ENCODE data around the gene KCNH2.

The KCNH2 gene

GRCh38 chr7:151011097-151011409 lies 32.9 kb upstream of the KCNH2 start:
- DNase-seq: no peak

- no peak for DNase-seq
Measured at GRCh38 chr7:151010307-151011096, 32.4 kb upstream of the KCNH2 start.

- no peak for DNase-seq
Measured at GRCh38 chr7:151010037-151010306, 31.9 kb upstream of the KCNH2 start.

- DNase-seq: no peak
Measured at GRCh38 chr7:151009327-151010036, 31.4 kb upstream of the KCNH2 start.

- no peak for DNase-seq
Measured at GRCh38 chr7:151008511-151009323, 30.6 kb upstream of the KCNH2 start.

- DNase-seq: no peak
Measured at GRCh38 chr7:151008143-151008510, 30.0 kb upstream of the KCNH2 start.

GRCh38 chr7:151007469-151007898 lies 29.4 kb upstream of the KCNH2 start:
- DNase-seq: no peak

GRCh38 chr7:151006590-151007300 lies 28.6 kb upstream of the KCNH2 start:
- DNase-seq: no peak

GRCh38 chr7:151005566-151005965 lies 27.4 kb upstream of the KCNH2 start:
- DNase-seq: no peak

GRCh38 chr7:151003572-151003971 lies 25.5 kb upstream of the KCNH2 start:
- no peak for DNase-seq

- no peak for DNase-seq
Measured at GRCh38 chr7:151001546-151001945, 23.4 kb upstream of the KCNH2 start.

- DNase-seq: no peak
Measured at GRCh38 chr7:151000897-151001495, 22.9 kb upstream of the KCNH2 start.

- no peak for DNase-seq
Measured at GRCh38 chr7:150999497-151000230, 21.5 kb upstream of the KCNH2 start.

GRCh38 chr7:150999001-150999400 lies 20.9 kb upstream of the KCNH2 start:
- no peak for DNase-seq

GRCh38 chr7:150998341-150998740 lies 20.2 kb upstream of the KCNH2 start:
- DNase-seq: no peak

GRCh38 chr7:150997817-150998216 lies 19.7 kb upstream of the KCNH2 start:
- no peak for DNase-seq

GRCh38 chr7:150997075-150997511 lies 19.0 kb upstream of the KCNH2 start:
- no peak for DNase-seq

GRCh38 chr7:150996376-150997074 lies 18.4 kb upstream of the KCNH2 start:
- DNase-seq: no peak

- no peak for DNase-seq
Measured at GRCh38 chr7:150994838-150995510, 16.9 kb upstream of the KCNH2 start.

- no peak for DNase-seq
Measured at GRCh38 chr7:150994141-150994837, 16.2 kb upstream of the KCNH2 start.
